Thymus (tissue), 14 donors: ENCODE measurements around the gene SLC38A3. TPM values are rescaled to one million over a fixed set of nuclear protein-coding genes. Genes with fewer than 3 reads are reported as not detected.

Source experiments
- DNase-seq, 9 donors: peaks; one replicate each; pipeline ENCODE4 v3.0.0-alpha.2; 2013; ENCODE audit warnings: low spot score in 9 of 9, low read depth in 6 of 9, missing footprints in 1 of 9
- H3K27ac ChIP-seq, 2 donors: one replicate each; pipeline ENCODE4 v1.5.1; 2013; ENCODE audit warnings: control low read depth in 1 of 2, low read depth in 1 of 2, low read length in 1 of 2, mild to moderate bottlenecking in 1 of 2, moderate library complexity in 1 of 2
- H3K27me3 ChIP-seq, 2 donors: one replicate each; pipeline ENCODE4 v1.5.1; 2013; ENCODE audit warnings: low read length in 1 of 2; ENCODE audit not compliant: control insufficient read depth in 2 of 2, insufficient read depth in 1 of 2
- H3K36me3 ChIP-seq, 2 donors: one replicate each; pipeline ENCODE4 v1.5.1; 2013; ENCODE audit warnings: low read length in 1 of 2, mild to moderate bottlenecking in 1 of 2, moderate library complexity in 1 of 2; ENCODE audit not compliant: control insufficient read depth in 2 of 2, insufficient read depth in 2 of 2
- H3K4me1 ChIP-seq, 2 donors: one replicate each; pipeline ENCODE4 v1.5.1; 2013; ENCODE audit warnings: low read length in 2 of 2; ENCODE audit not compliant: control insufficient read depth in 2 of 2, insufficient read depth in 2 of 2
- H3K4me3 ChIP-seq, 2 donors: one replicate each; pipeline ENCODE4 v1.5.1; 2013; ENCODE audit warnings: low read length in 2 of 2, control low read depth in 1 of 2, mild to moderate bottlenecking in 1 of 2
- H3K9me3 ChIP-seq, 2 donors: one replicate each; pipeline ENCODE4 v1.5.1; 2013; ENCODE audit warnings: low read length in 1 of 2, mild to moderate bottlenecking in 1 of 2; ENCODE audit not compliant: control insufficient read depth in 2 of 2, insufficient read depth in 1 of 2
- WGBS: extraction: QIAGEN DNeasy Blood & Tissue Kit; methylation state at CpG from one replicate; pipeline ENCODE4 v1.1.7; 2013; 5-methylcytosine and 5-hydroxymethylcytosine counted together
- long read RNA-seq, 10 donors: transcript quantifications; one replicate each; lab custom pipeline, GENCODE V29; 2026
- polyA plus RNA-seq: library from polyadenylated mRNA; stranded (reverse); fragments of 200-250 nt; gene quantifications from one replicate; pipeline ENCODE4 v1.2.3, GENCODE V29; 2013
- total RNA-seq: library from RNA; stranded (reverse); fragments of 120-200 nt; gene quantifications from one replicate; pipeline ENCODE4 v1.2.4, GENCODE V29; 2013
- donor health status: healthy.

Gene SLC38A3
- total RNA-seq (0.05 TPM), polyA plus RNA-seq (0.18 TPM)
- long read RNA-seq, donor 1: 0 reads
- long read RNA-seq, donor 2: 0 reads
- long read RNA-seq, donor 3: 0 reads
- long read RNA-seq, donor 4: 0 reads
- long read RNA-seq, donor 5: 0 reads
- long read RNA-seq, donor 6: 0 reads
- long read RNA-seq, donor 7: 0 reads
- long read RNA-seq, donor 8: 0 reads
- long read RNA-seq, donor 9: 0 reads
- long read RNA-seq, donor 10: 0 reads

DNA sequence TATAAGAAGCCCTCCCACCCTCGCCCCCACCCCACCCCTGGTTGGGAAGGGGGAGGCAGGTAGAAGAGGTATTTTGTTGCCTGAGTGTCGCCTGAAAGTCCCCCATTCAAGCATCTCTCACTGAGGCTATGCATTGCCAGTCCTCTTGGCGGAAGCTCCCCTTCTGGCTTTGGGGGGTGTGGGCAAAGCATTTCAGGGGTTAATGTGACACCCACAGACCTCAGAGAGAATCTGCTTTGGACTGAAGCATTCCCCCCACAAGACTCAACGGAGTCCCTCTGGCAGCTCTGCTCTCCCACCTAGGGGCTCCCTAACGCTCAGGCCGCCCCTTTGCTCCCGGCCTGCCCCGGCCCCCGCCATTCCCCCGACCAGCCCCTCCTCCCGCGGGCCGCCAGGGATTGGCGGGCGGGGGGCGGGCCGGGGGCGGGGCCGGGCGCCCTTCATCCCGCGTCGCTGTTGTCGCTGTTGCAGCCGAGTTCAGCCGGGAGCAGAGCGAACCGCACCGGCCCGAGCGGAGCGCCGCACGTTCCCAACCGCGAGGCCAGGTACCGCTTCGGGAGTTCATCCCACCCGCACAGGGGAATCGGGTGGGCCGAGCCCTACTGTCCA is at the start of gene SLC38A3:
Gene SLC38A3, plus strand, starts transcription at position 468 of the 609 bp plus-strand sequence. CDS start 8,929 bp downstream, outside the sequence.
- Histone ChIP-seq H3K27me3 (peaks cover 44 to 76% of the 10 kb centered on the region in 2 donors), H3K4me3 (peak within 1 kb of the TSS in 1 of 2 donors; percentile 35), H3K4me1 (peaks cover 8 to 16% of the 10 kb centered on the region in 2 donors), H3K27ac (no peak within 1 kb of the TSS), H3K9me3 (peaks cover 2 to 11% of the 10 kb centered on the region in 2 donors), H3K36me3 (no peaks in the 10 kb centered on the region)
- WGBS: 5% methylated on average over 41 of the region's 41 CpGs
- peak in 1 of 9 donors; percentile 41 for DNase-seq

DNA sequence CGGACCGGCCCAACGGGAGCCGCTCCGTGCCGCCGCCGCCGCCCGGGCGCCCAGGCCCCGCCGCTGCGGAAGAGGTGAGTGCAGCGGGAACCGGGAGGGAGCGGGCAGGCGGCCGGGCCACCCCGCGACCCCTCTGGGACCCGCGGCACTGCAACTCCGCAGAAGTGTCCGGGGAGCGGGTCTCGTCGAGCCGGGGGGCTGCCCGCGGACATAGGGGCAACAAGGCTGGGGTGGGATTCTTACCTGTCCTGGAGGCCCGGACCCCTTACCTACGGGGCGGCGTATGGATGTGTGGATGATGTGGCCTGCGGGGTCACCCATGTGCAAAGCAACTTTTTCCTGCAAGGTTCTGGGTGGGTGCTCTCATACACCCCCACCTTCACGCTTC is 49.6 kb upstream of the SLC38A3 start:
- H3K27ac ChIP-seq: no peak overlapping the region
- peaks cover 11 to 58% of the 10 kb centered on the region in 2 donors for H3K4me1 ChIP-seq
- H3K4me3 ChIP-seq: peak overlapping the region; percentile 25 to 64
- no peaks in the 10 kb centered on the region for H3K9me3 ChIP-seq
- 3% methylated on average over 37 of the region's 37 CpGs for WGBS
- H3K27me3 ChIP-seq: peaks cover 25 to 56% of the 10 kb centered on the region in 2 donors
- DNase-seq: peak in 1 of 9 donors; percentile 11
- no peaks in the 10 kb centered on the region for H3K36me3 ChIP-seq

DNA sequence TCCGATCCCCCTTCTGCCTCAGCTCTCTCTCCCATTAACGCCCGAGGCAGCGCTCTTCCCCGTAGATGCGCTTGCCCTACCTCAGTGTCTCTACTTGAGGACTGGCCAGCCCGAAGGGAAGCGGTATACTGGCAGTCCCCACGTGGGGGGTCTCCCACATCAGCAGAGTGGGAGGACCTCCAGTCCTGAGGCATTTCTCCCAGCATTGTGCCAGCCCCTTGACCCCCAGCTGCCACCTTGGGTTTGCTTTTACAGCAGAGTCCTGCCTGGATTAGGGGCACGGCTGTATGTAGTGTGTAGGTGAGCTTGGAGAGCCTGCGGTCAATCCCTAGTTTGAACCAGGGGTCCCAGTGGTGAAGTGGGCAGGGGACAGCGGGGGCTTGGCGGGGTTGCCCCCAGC is 49.2 kb upstream of the SLC38A3 start:
- WGBS: 40% methylated on average over 13 of the region's 13 CpGs
- H3K27ac ChIP-seq: no peak overlapping the region
- no peaks in the 10 kb centered on the region for H3K36me3 ChIP-seq
- no peaks in the 10 kb centered on the region for H3K9me3 ChIP-seq
- peaks cover 11 to 57% of the 10 kb centered on the region in 2 donors for H3K4me1 ChIP-seq
- DNase-seq: peak in 2 of 9 donors; percentile 13
- peak overlapping the region; percentile 25 to 64 for H3K4me3 ChIP-seq
- peaks cover 25 to 56% of the 10 kb centered on the region in 2 donors for H3K27me3 ChIP-seq

DNA sequence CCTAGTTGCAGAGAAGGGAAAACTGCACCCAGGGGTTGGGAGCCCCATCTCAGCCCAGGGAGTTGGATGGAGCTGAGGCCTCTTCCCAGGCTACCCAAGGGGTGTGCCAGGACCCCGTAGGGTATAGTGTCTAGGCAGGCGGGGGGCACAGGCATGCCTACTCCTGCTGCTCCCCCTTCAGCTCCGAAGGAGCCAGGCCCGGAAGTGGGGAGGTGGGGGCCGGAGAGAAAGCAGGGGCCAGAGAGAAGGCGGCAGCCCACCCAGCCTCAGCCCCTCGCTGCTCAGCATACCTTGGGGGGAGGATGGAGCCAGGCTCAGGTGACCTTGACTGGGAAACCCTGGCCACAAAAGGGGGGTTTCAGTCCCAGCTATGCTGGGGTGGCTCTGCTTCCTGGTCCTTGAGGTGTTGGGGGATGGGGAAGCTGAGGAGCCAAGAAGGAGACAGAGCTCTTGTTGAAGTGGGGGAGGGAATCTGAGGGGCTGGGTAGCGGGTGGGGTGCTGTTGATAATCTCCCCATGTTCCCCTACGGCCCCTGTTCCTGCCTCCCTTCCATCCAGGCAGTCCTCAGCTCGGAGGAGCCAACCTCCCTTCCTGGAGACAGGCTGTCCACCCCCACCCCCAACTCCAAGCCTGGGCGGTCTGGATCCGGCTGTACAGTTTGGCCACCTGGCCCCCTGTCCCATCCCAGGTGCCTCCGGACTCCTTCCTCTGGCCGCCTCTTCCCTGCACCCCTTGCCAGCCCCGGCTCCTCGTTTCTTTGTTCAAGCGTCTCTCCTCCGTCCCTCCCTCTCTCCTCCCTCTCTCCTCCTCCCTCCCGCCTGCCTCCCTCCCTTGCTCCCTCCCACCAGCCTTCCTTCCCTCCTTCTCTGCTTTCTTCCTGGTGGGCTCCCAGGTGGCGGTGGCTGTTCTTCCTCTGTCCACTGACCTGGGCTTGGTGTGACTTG is 48.2 kb upstream of the SLC38A3 start:
- peak overlapping the region; percentile 50 to 52 for H3K27ac ChIP-seq
- H3K4me1 ChIP-seq: peaks cover 11 to 51% of the 10 kb centered on the region in 2 donors
- DNase-seq: peak in 1 of 9 donors; percentile 35
- H3K36me3 ChIP-seq: no peaks in the 10 kb centered on the region
- H3K27me3 ChIP-seq: peaks cover 25 to 56% of the 10 kb centered on the region in 2 donors
- H3K9me3 ChIP-seq: no peaks in the 10 kb centered on the region
- WGBS: 59% methylated on average over 20 of the region's 20 CpGs
- peak overlapping the region in 1 of 2 donors; percentile 26 for H3K4me3 ChIP-seq

DNA sequence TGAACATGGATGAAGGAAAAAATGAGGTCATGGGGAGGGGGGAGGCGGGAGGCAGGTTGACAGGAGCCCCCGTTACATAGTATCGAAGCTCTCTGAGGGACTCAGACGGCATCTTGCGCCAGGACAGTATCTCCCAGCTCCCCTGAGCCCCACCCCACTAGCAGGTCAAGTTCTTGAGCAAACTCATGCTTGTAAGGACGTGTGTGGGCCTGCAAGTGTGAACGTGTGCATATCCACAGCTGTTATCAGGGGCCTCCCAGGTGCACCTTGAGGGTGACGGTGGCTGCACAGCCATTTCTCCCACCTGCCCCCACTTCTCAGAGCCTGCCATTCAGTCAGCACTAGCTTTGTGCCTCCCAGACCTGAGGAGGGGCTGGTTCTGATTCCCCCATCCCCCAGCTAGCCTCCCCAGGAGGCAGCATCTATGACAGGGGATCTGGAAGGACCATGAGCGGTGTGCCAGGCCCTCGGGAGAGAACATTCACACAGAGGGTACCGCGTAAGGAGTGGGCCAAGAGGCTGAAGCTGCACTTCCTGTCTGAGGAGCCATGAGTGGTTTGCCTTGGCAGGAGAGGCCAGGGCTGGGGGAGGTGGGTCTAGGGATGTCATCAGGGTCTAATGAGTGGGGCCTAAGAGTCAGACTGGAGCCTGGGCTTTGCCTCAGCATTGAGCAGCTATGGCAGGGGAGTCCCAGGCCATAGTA is 47.1 kb upstream of the SLC38A3 start:
- Histone ChIP-seq H3K4me3 (no peak overlapping the region), H3K36me3 (no peaks in the 10 kb centered on the region), H3K9me3 (no peaks in the 10 kb centered on the region), H3K27ac (peak overlapping the region in 1 of 2 donors; percentile 50), H3K4me1 (peaks cover 11 to 46% of the 10 kb centered on the region in 2 donors), H3K27me3 (peaks cover 25 to 52% of the 10 kb centered on the region in 2 donors)
- peak in 3 of 9 donors; percentile 35 to 68 (median 47) for DNase-seq
- 68% methylated on average over 12 of the region's 12 CpGs for WGBS

DNA sequence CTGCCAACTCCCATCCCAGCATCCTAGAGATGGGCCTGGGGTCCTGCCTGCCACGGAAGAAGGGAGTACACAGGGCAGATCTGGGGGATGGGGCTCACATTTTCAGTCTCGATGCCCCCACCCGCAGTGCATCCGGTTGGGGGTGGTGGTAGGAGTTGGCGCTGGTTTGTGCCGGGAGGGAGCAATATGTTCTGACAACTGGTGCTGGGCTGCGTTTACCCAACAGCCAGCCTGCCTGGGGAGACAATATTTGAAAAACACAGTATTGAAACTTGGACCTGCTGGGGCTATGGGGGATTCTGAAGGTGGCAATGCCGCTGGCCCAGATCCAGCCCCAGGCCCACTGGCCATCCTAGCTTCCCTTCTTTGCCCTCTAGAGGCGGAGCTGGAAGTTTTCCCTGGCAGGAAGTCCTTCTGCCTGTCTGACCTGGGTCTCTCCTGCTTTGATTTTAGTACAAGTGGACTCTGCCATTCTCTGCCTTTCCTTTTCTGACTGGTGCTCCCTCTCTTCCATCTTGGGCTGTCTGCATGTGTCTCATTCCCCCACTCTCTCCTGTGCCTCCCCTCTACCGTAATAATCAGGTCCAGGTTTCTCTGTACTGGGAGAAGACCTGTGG is 46.4 kb upstream of the SLC38A3 start:
- DNase-seq: peak in 1 of 9 donors; percentile 12
- WGBS: 90% methylated on average over 10 of the region's 10 CpGs
- H3K4me1 ChIP-seq: peaks cover 11 to 46% of the 10 kb centered on the region in 2 donors

DNA sequence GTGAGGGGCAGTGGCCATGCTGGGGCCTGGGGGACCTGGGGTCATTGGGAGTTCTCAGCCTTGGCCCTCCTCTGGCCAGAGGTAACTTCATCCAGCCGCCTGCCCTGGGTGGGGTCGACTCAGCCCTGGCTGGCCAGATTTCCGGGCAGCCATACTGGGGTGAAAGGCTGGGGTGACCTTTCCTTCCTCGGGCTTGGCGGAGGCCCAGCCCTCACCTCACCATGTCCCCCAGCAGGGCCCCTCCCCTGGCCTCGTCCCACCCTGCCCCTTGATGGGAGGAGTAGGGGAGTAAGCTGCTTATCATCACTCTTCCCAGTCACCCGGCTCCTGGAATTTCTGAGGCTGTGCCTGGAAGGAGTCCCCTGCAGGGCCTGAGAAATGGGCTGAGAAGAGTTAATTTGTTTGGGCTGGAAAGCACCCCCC is 44.5 kb upstream of the SLC38A3 start:
- no peaks in the 10 kb centered on the region for H3K36me3 ChIP-seq
- peaks cover 6 to 51% of the 10 kb centered on the region in 2 donors for H3K4me1 ChIP-seq
- DNase-seq: no peak
- no peaks in the 10 kb centered on the region for H3K9me3 ChIP-seq
- WGBS: 93% methylated on average over 7 of the region's 7 CpGs
- no peak overlapping the region for H3K4me3 ChIP-seq
- H3K27ac ChIP-seq: no peak overlapping the region
- peaks cover 13 to 33% of the 10 kb centered on the region in 2 donors for H3K27me3 ChIP-seq

More for the DNA sequence above, 46.4 kb upstream of the SLC38A3 start:
- no peaks in the 10 kb centered on the region for H3K36me3 ChIP-seq
- H3K4me3 ChIP-seq: no peak overlapping the region
- H3K27ac ChIP-seq: peak overlapping the region in 1 of 2 donors; percentile 50
- H3K9me3 ChIP-seq: no peaks in the 10 kb centered on the region
- peaks cover 25 to 45% of the 10 kb centered on the region in 2 donors for H3K27me3 ChIP-seq

DNA sequence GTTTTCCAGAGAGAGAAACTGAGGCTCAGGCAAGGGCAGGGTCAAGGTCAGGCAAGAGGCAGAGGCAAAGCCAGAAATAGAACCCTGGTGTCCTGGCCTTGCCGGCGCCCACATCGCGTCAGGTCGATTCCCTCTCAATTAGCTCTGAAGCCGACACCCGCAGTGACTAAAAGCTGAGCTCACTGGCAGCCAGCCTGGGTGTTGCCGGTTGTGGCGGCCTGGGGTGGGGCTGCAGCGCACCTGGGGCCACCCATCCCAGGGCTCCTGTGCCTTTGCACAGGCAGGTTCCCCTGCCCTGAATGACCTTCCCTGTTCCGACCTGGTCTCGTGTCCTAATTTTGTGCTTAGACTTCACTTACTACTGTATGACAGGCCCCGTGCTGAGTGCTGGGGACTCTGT is 43.8 kb upstream of the SLC38A3 start:
- Histone ChIP-seq H3K27ac (no peak overlapping the region), H3K9me3 (no peaks in the 10 kb centered on the region), H3K36me3 (no peaks in the 10 kb centered on the region), H3K4me1 (peaks cover 5 to 51% of the 10 kb centered on the region in 2 donors), H3K27me3 (peaks cover 6 to 25% of the 10 kb centered on the region in 2 donors), H3K4me3 (no peak overlapping the region)
- no peak for DNase-seq
- 96% methylated on average over 13 of the region's 13 CpGs for WGBS
